ENCODE data around the gene RBPJ. TPM values are rescaled to one million over a fixed set of nuclear protein-coding genes. Genes with fewer than 3 reads are reported as not detected.

Gene RBPJ
- total and polyA plus RNA-seq, 2 of the 8 experiments (the other 6 are each of a cell fraction or from before 2014, with no cell fraction given) = 65.5 to 217 TPM

DNA sequence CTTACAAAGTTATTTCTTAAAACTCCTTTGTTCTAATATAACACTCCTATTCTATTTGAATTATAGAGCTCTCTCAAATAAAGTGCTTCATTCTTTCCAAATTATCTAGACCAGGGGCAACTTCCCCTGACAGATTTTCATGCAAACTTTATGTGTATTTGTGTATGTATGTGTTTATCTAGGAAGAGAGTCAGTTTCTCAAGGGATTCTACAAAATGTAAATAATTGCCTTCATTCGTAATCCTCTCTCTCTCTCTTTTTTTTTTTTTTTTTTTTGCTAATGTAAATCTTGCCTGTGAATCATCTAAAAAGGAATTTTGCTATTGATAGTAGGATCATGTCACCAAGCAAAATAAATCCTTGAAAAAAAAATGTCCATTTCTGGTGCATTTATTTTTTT, 38.9 kb upstream of the RBPJ start:
- POLR2A ChIA-PET (ENCODE audit: partially characterized antibody) = no interaction called here
- no peaks in the 10 kb centered on the region for H3K9me3 ChIP-seq (ENCODE audit: insufficient read depth in 2 of 2, low read depth in 1 of 2, low read length in 1 of 2)
- no peak overlapping the region for H2BK15ac ChIP-seq (ENCODE audit: low read length)
- no peaks in the 10 kb centered on the region for H4K20me1 ChIP-seq (replicated peaks in 1 of 2; ENCODE audit: control insufficient read depth in 1 of 2, insufficient read depth in 2 of 2, low read length in 2 of 2)
- no peak overlapping the region for H3K14ac ChIP-seq (ENCODE audit: insufficient read length)
- H3K4me2 ChIP-seq (ENCODE audit: insufficient read depth in 1 of 2, low read depth in 2 of 2, low read length in 2 of 2) = no peak overlapping the region
- H3K23ac ChIP-seq (ENCODE audit: insufficient read length) = no peak overlapping the region
- no peak overlapping the region for H3K9ac ChIP-seq (replicated peaks in 1 of 4; ENCODE audit: extremely low read depth in 1 of 4, low read depth in 3 of 4, low read length in 3 of 4)
- H2BK120ac ChIP-seq (replicated peaks; ENCODE audit: low read depth, low read length) = no peak overlapping the region
- no peak overlapping the region for H4K91ac ChIP-seq (replicated peaks; ENCODE audit: insufficient read length, low read length)
- H2BK12ac ChIP-seq (ENCODE audit: low read depth, low read length) = no peak overlapping the region
- no peak overlapping the region for H3K4me3 ChIP-seq (ENCODE audit: extremely low read depth in 1 of 4, insufficient read depth in 2 of 4, low read depth in 3 of 4, low read length in 4 of 4)
- FAIRE-seq (no peak), DNase-seq (ENCODE audit: low read depth in 1 of 2, low spot score in 2 of 2) (no peak)
- H2AFZ ChIP-seq (ENCODE audit: low read length) = no peak overlapping the region
- H3K27me3 ChIP-seq (replicated peaks in 1 of 4; ENCODE audit: control insufficient read depth in 3 of 4, extremely low read depth in 1 of 4, insufficient read depth in 3 of 4, low read length in 3 of 4) = no peaks in the 10 kb centered on the region
- no CpG with 5 or more reads among the region's 1 CpG for WGBS, 2 experiments (ENCODE audit: extremely low coverage in 1 of 2, insufficient coverage in 1 of 2, insufficient read length in 1 of 2, insufficient replicate concordance in 2 of 2, low coverage in 1 of 2, low lambda C conversion rate in 2 of 2, missing lambda C conversion rate in 1 of 2)
- H3K4me1 ChIP-seq (replicated peaks in 1 of 4; ENCODE audit: control insufficient read depth in 3 of 4, insufficient read depth in 4 of 4, low read length in 3 of 4) = peaks cover 0 to 4% (median 0%) of the 10 kb centered on the region in 4 experiments; a peak in 2 of 7 replicates
- H3K36me3 ChIP-seq (ENCODE audit: control insufficient read depth in 2 of 4, insufficient read depth in 4 of 4, low read length in 3 of 4) = no peaks in the 10 kb centered on the region
- CTCF ChIA-PET (ENCODE audit: partially characterized antibody) = interaction anchor here (0.8 to 3.6 kb wide), 3 partner anchors 48 to 127 kb away, joined by 3 to 16 read pairs (median 3); no protein-coding TSS in a partner anchor
- no peaks in the 10 kb centered on the region for H3K79me1 ChIP-seq (ENCODE audit: low read depth, low read length)
- no peak overlapping the region for H4K5ac ChIP-seq (ENCODE audit: insufficient read length, low read depth, low read length)
- no peak overlapping the region for H3K56ac ChIP-seq (replicated peaks; ENCODE audit: insufficient read length, low read depth, low read length)
- no peak overlapping the region for H3K18ac ChIP-seq (ENCODE audit: extremely low read depth, low read length)
- H3K4ac ChIP-seq (replicated peaks; ENCODE audit: insufficient read length, low read depth, low read length) = no peak overlapping the region
- H3K79me2 ChIP-seq (ENCODE audit: control insufficient read depth in 1 of 2, insufficient read depth in 2 of 2, low read length in 2 of 2) = no peaks in the 10 kb centered on the region
- no peak overlapping the region for H2AK5ac ChIP-seq (ENCODE audit: low read depth, low read length)
- H2BK20ac ChIP-seq (ENCODE audit: low read length) = no peak overlapping the region
- no peaks in the 10 kb centered on the region for H3K23me2 ChIP-seq (ENCODE audit: low read depth, low read length)
- H4K8ac ChIP-seq (ENCODE audit: extremely low read depth, insufficient read depth, low read length) = no peak overlapping the region
- H2BK5ac ChIP-seq (ENCODE audit: low read depth, low read length) = no peak overlapping the region
- TF ChIP-seq EP300 (IDR thresholded peaks at IDR 0.05; ENCODE audit: borderline replicate concordance in 1 of 2, low read depth in 2 of 2, low read length in 2 of 2) (no peak), KDM5A (IDR thresholded peaks at IDR 0.05; ENCODE audit: low read length) (no peak), EGR1 (IDR thresholded peaks at IDR 0.05; ENCODE audit: borderline replicate concordance, low read depth, low read length) (no peak), SIN3A (conservative IDR thresholded peaks at IDR 0.05 in 1 of 2, IDR thresholded peaks at IDR 0.05 in 1 of 2; ENCODE audit: low read depth in 1 of 2, low read length in 2 of 2) (no peak), TBP (IDR thresholded peaks at IDR 0.05; ENCODE audit: low read depth, low read length) (no peak), SP1 (IDR thresholded peaks at IDR 0.05; ENCODE audit: low read depth, low read length) (no peak), SUZ12 (IDR thresholded peaks at IDR 0.05; ENCODE audit: low read length) (no peak), ASH2L (IDR thresholded peaks at IDR 0.05; ENCODE audit: low read length) (no peak), RAD21 (IDR thresholded peaks at IDR 0.05 in 1 of 2, conservative IDR thresholded peaks at IDR 0.05 in 1 of 2; ENCODE audit: low read depth in 2 of 2, low read length in 2 of 2) (no peak), TCF12 (IDR thresholded peaks at IDR 0.05; ENCODE audit: low read depth, low read length) (no peak), EZH2 (IDR thresholded peaks at IDR 0.05; ENCODE audit: low read depth, low read length, severe bottlenecking) (no peak), RXRA (IDR thresholded peaks at IDR 0.05; ENCODE audit: insufficient read depth, low read depth, low read length) (no peak)
- H3K27ac ChIP-seq (ENCODE audit: low read depth, low read length) = no peak overlapping the region

Measured in H1 (cell line).